Breast epithelium (tissue), 3 donors: ENCODE measurements around the gene C11orf65.

Source experiments
- POLR2A ChIP-seq: fragments of 450-650 bp; IDR thresholded peaks from one replicate; pipeline ENCODE4 v1.6.1; 2016; ENCODE audit warnings: antibody characterized with exemption, mild to moderate bottlenecking, moderate library complexity
- POLR2AphosphoS5 ChIP-seq, 3 donors: sonication (generic); formaldehyde crosslinking; IDR thresholded peaks; one replicate each; pipeline ENCODE4 v1.6.1; 2017; ENCODE audit warnings: antibody characterized with exemption in 3 of 3
- TF ChIP-seq, protein P1 (sequence below), 3 donors: fragments of 450-650 bp; IDR thresholded peaks; one replicate each; pipeline ENCODE4 v1.5.1; 2016 to 2017; ENCODE audit warnings: antibody characterized with exemption in 3 of 3, mild to moderate bottlenecking in 3 of 3, moderate library complexity in 3 of 3

DNA sequence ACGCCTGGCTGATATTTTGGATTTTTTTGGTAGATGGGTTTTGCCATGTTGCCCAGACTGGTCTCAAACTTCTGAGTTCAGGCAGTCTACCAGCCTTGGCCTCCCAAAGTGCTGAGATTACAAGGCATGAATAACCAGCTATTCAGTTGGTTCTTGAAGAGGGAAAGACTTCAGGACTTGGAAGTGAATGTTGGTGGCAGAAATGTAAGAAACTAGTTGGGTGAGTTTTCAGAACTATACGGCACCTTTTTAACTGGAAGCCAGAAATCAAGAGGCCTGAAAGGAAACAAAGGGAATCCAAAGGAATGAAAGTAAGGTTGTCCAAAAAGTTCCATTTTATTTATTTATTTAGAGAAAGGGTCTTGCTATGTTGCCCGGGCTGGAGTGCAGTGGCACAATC is 28.0 kb upstream of the C11orf65 start:
- TF ChIP-seq, protein P1, sequence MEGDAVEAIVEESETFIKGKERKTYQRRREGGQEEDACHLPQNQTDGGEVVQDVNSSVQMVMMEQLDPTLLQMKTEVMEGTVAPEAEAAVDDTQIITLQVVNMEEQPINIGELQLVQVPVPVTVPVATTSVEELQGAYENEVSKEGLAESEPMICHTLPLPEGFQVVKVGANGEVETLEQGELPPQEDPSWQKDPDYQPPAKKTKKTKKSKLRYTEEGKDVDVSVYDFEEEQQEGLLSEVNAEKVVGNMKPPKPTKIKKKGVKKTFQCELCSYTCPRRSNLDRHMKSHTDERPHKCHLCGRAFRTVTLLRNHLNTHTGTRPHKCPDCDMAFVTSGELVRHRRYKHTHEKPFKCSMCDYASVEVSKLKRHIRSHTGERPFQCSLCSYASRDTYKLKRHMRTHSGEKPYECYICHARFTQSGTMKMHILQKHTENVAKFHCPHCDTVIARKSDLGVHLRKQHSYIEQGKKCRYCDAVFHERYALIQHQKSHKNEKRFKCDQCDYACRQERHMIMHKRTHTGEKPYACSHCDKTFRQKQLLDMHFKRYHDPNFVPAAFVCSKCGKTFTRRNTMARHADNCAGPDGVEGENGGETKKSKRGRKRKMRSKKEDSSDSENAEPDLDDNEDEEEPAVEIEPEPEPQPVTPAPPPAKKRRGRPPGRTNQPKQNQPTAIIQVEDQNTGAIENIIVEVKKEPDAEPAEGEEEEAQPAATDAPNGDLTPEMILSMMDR (IDR thresholded peaks at IDR 0.05), result no peak
- TF ChIP-seq POLR2A (no peak), POLR2AphosphoS5 (IDR thresholded peaks at IDR 0.05) (no peak)
